HG02610 (cell line): Measurements from ENCODE around the gene FNTB.

Source experiments
- ATAC-seq: cut with Tn5 transposase; IDR thresholded peaks from one replicate; pipeline ENCODE4 v1.9.1; 2021; ENCODE audit warnings: mild to moderate bottlenecking, moderate library complexity; ENCODE audit not compliant: unreplicated experiment

The FNTB gene

GRCh38 chr14:64952598-64953309 lies 33.9 kb upstream of the FNTB start:
- ATAC-seq: peak; percentile 65

- no peak for ATAC-seq
Observed at GRCh38 chr14:64953310-64953654, 33.4 kb upstream of the FNTB start.

GRCh38 chr14:64953661-64954060 lies 33.0 kb upstream of the FNTB start:
- ATAC-seq: no peak

GRCh38 chr14:64954491-64955240 lies 32.0 kb upstream of the FNTB start:
- ATAC-seq: no peak

GRCh38 chr14:64955297-64955696 lies 31.4 kb upstream of the FNTB start:
- ATAC-seq: no peak

- no peak for ATAC-seq
Observed at GRCh38 chr14:64956697-64957406, 29.8 kb upstream of the FNTB start.

- no peak for ATAC-seq
Observed at GRCh38 chr14:64958201-64958600, 28.5 kb upstream of the FNTB start.

- no peak for ATAC-seq
Observed at GRCh38 chr14:64958743-64959142, 28.0 kb upstream of the FNTB start.

GRCh38 chr14:64960762-64961276 lies 25.9 kb upstream of the FNTB start:
- ATAC-seq: no peak

GRCh38 chr14:64963611-64964010 lies 23.1 kb upstream of the FNTB start:
- peak; percentile 24 for ATAC-seq

- no peak for ATAC-seq
Observed at GRCh38 chr14:64965356-64966000, 21.2 kb upstream of the FNTB start.

GRCh38 chr14:64966976-64967375 lies 19.7 kb upstream of the FNTB start:
- no peak for ATAC-seq

GRCh38 chr14:64968167-64968566 lies 18.5 kb upstream of the FNTB start:
- no peak for ATAC-seq

GRCh38 chr14:64968651-64969050 lies 18.0 kb upstream of the FNTB start:
- ATAC-seq: no peak

GRCh38 chr14:64970041-64970440 lies 16.7 kb upstream of the FNTB start:
- no peak for ATAC-seq

- no peak for ATAC-seq
Observed at GRCh38 chr14:64970776-64971477, 15.8 kb upstream of the FNTB start.

GRCh38 chr14:64971491-64971942 lies 15.2 kb upstream of the FNTB start:
- no peak for ATAC-seq

- peak; percentile 56 for ATAC-seq
Observed at GRCh38 chr14:64971943-64972791, 14.5 kb upstream of the FNTB start, which contains the start of gene RAB15. TSS of gene RAB15 (minus strand) at chr14:64972336. CDS start at chr14:64972076, 260 bp downstream.

- ATAC-seq: no peak
Observed at GRCh38 chr14:64973026-64973442, 13.7 kb upstream of the FNTB start.
